ENCODE data around the gene NME3.
A peak's percentile ranks its signal among the peaks of the same experiment; 100 is the strongest.
"Not testable (repeated sequence)": the region's sequence is repeated elsewhere in the genome, so short reads cannot be mapped to it uniquely, and the experiment has no call there.

NME3 gene

GRCh38 chr16:1771188-1771863 is at the start of gene NME3:
TSS of gene NME3 (minus strand) at chr16:1771543. CDS start at chr16:1771534, 9 bp downstream.
- DNase-seq (ENCODE audit: low read depth): no peak

- DNase-seq (ENCODE audit: low read depth): no peak
These were observed 49.6 kb upstream of the NME3 start for GRCh38 chr16:1820946-1821290.

- DNase-seq (ENCODE audit: low read depth): no peak
These were observed 49.0 kb upstream of the NME3 start for GRCh38 chr16:1820096-1820945.

GRCh38 chr16:1819611-1820010 is 48.3 kb upstream of the NME3 start:
- DNase-seq (ENCODE audit: low read depth): no peak

- DNase-seq (ENCODE audit: low read depth): no peak
These were observed 47.7 kb upstream of the NME3 start for GRCh38 chr16:1818873-1819525.

- no peak for DNase-seq (ENCODE audit: low read depth)
These were observed 47.0 kb upstream of the NME3 start for GRCh38 chr16:1818204-1818872.

GRCh38 chr16:1817716-1818115 is 46.4 kb upstream of the NME3 start:
- no peak for DNase-seq (ENCODE audit: low read depth)

DNA sequence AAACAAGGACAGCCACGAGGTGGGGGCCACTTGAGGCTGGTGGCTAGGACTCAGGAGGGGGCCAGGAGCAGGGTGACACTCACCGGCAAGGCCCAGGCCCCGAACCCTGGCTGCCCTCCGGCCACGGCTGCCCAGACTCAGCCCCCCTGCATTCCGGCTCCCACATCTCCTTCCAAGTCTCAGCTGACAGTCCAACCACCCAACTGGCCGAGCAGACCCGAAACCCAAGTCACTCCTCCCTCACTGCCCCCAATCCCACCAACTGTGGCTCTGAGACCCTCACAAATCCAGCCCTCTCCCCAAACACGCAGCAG is 45.9 kb upstream of the NME3 start:
- no peak for DNase-seq (ENCODE audit: low read depth)

DNA sequence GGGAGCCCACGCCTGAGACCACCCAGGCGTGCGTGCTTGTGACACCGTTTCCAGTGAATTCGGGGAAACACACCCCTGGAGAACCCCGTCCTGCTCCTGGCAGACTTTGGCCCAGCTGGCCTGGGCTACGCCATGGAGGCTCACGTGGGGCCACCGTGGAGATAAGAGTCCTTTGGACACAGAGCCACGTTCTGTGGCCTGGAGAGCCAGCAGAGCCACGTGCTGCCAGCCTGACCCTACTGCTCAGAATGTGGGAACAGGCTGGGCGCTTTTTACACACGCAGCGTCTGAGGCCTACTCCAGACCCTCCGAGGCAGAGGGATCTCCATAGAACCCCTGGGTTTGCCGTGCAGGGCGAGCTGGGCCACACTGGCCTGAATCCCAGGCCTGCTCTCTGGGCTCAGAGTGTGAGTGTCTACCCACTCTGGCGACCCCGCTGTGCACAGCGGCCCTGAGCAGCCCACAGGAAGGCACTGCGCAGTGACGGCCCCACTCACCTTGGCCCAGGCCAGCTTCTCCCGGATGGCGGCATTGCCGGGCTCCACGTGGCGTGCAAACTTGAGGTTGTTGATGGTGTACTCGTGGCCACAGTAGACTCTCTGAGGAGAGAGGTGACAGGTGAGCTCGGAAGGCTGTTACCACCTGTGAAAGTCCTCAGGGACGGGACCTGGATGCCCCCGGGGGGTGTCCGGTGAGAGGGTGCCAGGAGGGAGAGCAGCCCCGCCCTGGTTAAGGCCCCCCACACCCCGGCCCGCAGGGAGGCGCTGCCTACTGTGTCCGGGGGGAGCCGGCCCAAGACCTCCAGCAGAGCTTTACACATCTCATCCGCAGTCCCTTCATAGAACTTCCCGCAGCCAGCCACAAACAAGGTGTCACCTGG is 45.3 kb upstream of the NME3 start:
- no peak for DNase-seq (ENCODE audit: low read depth)

- no peak for DNase-seq (ENCODE audit: low read depth)
These were observed 44.1 kb upstream of the NME3 start for GRCh38 chr16:1815461-1815860.

GRCh38 chr16:1812732-1813163 is 41.4 kb upstream of the NME3 start:
- DNase-seq (ENCODE audit: low read depth): peak; percentile 28

DNA sequence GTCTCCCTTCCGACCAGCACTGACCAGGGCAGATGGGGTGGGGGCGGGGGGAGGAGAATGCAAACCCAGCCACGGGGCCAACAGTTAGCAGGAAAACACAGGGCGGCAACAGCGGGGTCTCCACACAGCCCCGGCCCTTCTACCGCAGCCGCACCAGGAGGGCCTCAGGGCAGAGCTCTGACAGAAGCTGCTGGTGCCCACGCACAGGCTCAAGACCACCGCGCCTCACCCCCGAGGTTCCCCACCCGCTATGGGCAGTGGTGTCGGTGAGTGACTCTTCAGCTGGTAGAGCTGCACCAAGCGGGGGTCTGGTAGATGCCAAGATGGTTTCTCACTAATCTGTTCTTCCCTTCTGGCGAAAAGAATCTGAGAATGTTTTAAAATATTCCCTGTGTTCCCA is 39.2 kb upstream of the NME3 start:
- DNase-seq (ENCODE audit: low read depth): no peak

DNA sequence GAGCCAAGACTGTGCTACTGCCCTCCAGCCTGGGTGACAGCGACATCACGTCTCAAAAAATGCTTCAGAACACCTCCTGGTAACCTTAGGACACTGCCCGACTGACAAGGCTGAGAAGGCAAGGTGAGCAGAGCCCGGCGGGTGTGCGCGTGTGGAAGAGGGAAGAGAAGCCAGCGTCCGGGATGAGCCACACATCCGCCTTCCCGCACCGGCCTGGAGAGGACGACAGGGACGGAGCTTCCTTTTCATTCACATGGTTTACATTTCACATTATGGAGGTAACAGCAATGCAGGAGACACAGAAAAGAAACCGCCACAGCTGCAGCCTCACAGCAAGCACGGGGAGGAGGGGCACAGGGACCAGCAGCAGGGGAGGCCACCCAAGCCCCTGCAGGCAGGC is 38.8 kb upstream of the NME3 start:
- no peak for DNase-seq (ENCODE audit: low read depth)

- no peak for DNase-seq (ENCODE audit: low read depth)
These were observed 38.0 kb upstream of the NME3 start for GRCh38 chr16:1809281-1809801.

DNA sequence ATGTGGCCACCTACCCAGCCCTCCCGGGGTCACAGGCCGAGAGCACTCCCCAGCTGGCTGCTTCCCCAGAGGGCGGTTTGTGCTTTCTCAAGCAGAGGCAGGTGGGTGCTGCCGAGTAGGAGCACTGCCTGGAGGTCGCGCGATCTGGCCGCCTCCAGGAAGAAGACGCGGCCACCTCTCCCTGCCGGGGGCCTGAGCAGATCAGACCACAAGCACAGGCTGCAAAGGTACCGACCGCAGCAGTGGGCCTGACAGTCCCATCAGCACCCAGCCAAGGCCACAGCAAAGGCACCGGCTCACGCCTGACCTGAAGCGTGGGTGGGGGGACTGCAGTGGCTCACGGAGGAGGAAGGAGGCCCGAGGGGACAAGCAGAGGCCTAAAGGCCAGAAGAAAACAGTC is 37.3 kb upstream of the NME3 start:
- no peak for DNase-seq (ENCODE audit: low read depth)

DNA sequence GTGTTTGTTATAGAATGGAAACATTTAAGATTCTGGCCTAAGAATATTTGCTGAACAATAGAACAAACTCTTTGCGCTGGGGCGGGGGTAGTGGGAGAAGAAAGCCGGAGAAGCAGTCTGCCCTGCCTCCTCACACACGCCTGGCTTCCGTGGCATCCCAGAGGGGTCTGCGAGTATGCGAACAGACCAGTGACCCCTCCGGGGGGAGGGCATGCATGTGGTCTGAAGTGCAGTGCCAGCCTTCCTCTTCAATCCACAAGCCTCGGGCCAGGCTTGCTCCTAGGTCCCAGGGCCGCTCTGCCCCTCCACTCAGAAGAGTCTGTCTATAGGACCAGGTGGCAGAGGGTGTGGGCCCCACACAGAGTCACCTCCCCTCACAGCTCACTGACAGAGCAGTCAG is 36.3 kb upstream of the NME3 start:
- DNase-seq (ENCODE audit: low read depth): no peak

DNA sequence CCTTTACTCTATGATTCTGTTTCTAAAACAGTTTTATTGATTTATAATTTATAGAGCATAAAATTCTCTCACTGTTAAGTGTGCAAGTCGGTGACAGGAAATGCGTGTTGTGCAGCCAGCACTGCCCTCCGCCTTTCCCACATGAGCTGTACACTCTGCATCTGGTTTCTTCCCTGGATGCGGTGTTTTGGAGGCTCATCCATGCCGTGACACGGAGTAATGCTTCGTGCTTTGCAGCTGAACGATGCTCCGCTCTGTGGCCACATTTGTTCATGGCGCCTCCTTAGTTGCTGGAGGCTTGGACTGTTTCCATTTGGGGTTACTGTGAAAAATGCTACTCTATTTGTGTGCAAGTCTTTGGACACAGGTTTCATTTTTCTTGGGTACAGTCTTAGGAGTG is 29.4 kb upstream of the NME3 start:
- DNase-seq (ENCODE audit: low read depth): no peak

DNA sequence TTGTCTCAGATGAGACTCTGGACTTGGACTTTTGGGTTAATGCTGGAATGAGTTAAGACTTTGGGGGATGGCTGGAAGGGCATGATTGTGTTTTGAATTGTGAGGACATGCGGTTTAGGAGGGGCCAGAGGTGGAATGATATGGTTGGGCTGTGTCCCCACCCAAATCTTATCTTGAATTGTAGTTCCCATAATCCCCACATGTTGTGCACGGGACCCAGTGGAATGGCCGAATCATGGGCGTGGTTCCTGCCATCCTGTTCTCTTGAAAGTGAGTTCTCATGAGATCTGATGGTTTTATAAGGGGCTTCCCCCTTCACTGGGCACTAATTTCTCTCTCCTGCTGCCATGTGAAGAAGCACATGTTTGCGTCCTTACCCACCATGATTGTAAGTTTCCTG is 27.9 kb upstream of the NME3 start:
- not testable (repeated sequence) for DNase-seq (ENCODE audit: low read depth)

DNA sequence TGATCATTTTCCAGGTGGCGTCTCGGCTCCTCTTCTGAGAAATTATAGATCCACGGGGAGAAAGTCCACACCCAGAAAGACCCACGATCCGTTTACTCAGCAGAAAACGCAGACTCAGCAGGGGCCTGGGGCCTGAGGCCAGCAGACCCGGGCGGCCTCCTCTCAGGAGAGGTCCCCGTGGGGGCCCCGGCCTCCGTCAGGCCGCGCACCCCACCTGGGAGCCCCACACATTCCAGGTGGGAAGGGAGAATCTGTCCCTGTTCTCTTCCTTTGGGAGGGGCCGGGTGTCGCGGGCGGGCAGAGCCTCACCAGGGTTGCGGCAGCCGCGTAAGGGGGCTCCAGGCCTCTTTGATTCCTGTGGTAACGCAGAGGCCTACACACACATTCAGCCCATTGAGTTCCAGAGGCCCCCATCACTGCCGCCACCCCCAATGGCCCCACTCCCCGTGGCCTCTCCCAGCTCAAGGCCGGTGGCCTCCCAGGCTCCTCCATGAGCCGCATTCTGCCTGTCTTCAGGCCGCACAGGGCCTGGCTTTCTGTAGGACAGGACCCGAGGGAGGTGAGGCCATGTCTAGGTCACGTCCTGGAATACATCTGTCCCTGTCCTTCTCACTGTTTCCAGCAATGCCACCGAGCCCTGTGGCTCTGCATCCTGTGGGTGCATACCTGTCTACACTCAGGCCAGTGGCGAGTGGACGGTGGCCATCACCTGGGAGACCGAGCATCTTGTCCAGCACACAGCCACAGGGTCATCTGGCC is 23.7 kb upstream of the NME3 start:
- DNase-seq (ENCODE audit: low read depth): no peak

DNA sequence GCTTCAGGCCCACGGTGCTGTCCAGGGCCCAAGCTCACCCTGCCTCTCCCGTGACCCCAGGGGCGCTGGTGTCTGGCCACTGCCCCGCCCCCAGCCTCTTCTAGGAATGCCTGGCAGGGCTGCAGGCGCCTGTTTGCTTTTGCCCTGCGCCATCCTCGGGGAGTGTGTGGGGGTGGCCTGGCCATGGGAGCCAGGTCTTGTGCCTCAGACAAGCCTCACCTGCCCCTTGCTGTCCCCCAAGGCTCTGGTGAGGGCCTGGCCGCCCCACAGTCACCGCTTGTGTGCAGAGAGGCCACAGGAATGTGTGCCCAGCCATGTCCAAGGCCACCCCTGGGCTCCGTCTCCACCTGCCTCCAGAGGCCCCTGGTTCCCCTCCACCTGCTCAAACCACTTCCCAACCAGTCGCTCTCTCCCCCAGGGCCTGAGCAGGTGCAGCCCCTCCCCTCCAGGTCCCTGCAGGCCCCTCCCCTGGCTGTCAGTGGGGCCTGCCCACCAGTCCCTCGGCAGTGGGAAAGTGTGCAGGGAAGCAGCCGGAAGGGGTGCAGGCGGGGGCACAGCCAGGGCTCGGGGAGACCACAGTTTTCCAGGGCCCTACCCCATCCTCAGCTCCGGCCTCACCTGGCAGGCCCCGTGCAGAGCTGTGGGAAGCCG is 23.0 kb upstream of the NME3 start:
- DNase-seq (ENCODE audit: low read depth): no peak
